Neural progenitor cell (in vitro differentiated cells): ENCODE results near the gene CCNL1. TPM values are rescaled to one million over a fixed set of nuclear protein-coding genes. Genes with fewer than 3 reads are reported as not detected.
A peak's percentile ranks its signal among the peaks of the same experiment; 100 is the strongest.

ENCODE experiments used
- DNase-seq: peaks from one replicate; pipeline ENCODE4 v3.0.0-alpha.2; 2016; ENCODE audit warnings: low spot score
- H2AFZ ChIP-seq: fragments of 200-600 bp; sonication (generic); replicated peaks from 2 replicates; pipeline ENCODE4 v1.6.1; 2016; ENCODE audit warnings: antibody characterized with exemption
- H3F3A ChIP-seq: fragments of 200-600 bp; sonication (generic); 2 replicates; pipeline ENCODE4 v1.6.1; 2016; ENCODE audit warnings: antibody characterized with exemption, low read depth
- H3K27ac ChIP-seq: fragments of 200-600 bp; sonication (generic); 2 replicates; pipeline ENCODE4 v1.5.1; 2016; ENCODE audit warnings: mild to moderate bottlenecking
- H3K27me3 ChIP-seq: fragments of 200-600 bp; sonication (generic); 2 replicates; pipeline ENCODE4 v1.6.1; 2016; ENCODE audit warnings: mild to moderate bottlenecking, moderate library complexity
- H3K36me3 ChIP-seq: fragments of 200-600 bp; sonication (generic); 2 replicates; pipeline ENCODE4 v1.5.1; 2016
- H3K4me1 ChIP-seq: fragments of 200-600 bp; sonication (generic); 2 replicates; pipeline ENCODE4 v1.6.1; 2016; ENCODE audit warnings: mixed run types
- H3K4me2 ChIP-seq: fragments of 200-600 bp; sonication (generic); 2 replicates; pipeline ENCODE4 v1.6.1; 2016
- H3K4me3 ChIP-seq: fragments of 200-600 bp; sonication (generic); 2 replicates; pipeline ENCODE4 v1.5.1; 2016
- H3K79me2 ChIP-seq: fragments of 200-600 bp; sonication (generic); 2 replicates; pipeline ENCODE4 v1.6.1; 2016; ENCODE audit warnings: low read depth
- H3K9ac ChIP-seq: fragments of 200-600 bp; sonication (generic); 2 replicates; pipeline ENCODE4 v1.6.1; 2016
- H3K9me3 ChIP-seq: fragments of 200-600 bp; sonication (generic); 2 replicates; pipeline ENCODE4 v1.5.1; 2016; ENCODE audit warnings: low read depth
- H4K20me1 ChIP-seq: fragments of 200-600 bp; sonication (generic); 2 replicates; pipeline ENCODE4 v1.6.1; 2016; ENCODE audit warnings: low read depth
- H3K27ac Mint-ChIP-seq: 3 replicates; pipeline ENCODE4 v1.8.0; 2021; ENCODE audit warnings: mixed read lengths
- H3K27me3 Mint-ChIP-seq: 2 replicates; pipeline ENCODE4 v1.8.0; 2022; ENCODE audit warnings: low read depth, mild to moderate bottlenecking, inconsistent platforms, moderate library complexity, mixed read lengths; ENCODE audit not compliant: insufficient read depth
- H3K36me3 Mint-ChIP-seq: 3 replicates; pipeline ENCODE4 v1.8.0; 2021; ENCODE audit warnings: mixed read lengths
- H3K4me1 Mint-ChIP-seq: 3 replicates; pipeline ENCODE4 v1.8.0; 2021; ENCODE audit warnings: mixed read lengths
- H3K4me3 Mint-ChIP-seq: 3 replicates; pipeline ENCODE4 v1.8.0; 2021; ENCODE audit warnings: mild to moderate bottlenecking, moderate library complexity, mixed read lengths
- H3K9me3 Mint-ChIP-seq: 3 replicates; pipeline ENCODE4 v1.8.0; 2020; ENCODE audit warnings: mixed read lengths
- EZH2 ChIP-seq: fragments of 200-600 bp; sonication (generic); IDR thresholded peaks from 2 replicates; pipeline ENCODE4 v1.6.1; 2017; ENCODE audit warnings: antibody characterized with exemption, mild to moderate bottlenecking, moderate library complexity
- EZH2phosphoT487 ChIP-seq: fragments of 200-600 bp; sonication (generic); IDR thresholded peaks from 2 replicates; pipeline ENCODE4 v1.6.1; 2017; ENCODE audit warnings: antibody characterized with exemption
- total RNA-seq: library from RNA; depleted of rRNA; stranded (reverse); fragments of >200 nt; gene quantifications from 2 replicates; pipeline ENCODE4 v1.2.3, GENCODE V29; 2015; ENCODE audit warnings: low replicate concordance
- TF ChIP-seq, protein P1 (sequence below): fragments of 200-600 bp; sonication (generic); IDR thresholded peaks from 2 replicates; pipeline ENCODE4 v1.5.1; 2017; ENCODE audit warnings: antibody characterized with exemption, mild to moderate bottlenecking

Gene CCNL1
- total RNA-seq = 154 and 214 TPM in 2 replicates

DNA sequence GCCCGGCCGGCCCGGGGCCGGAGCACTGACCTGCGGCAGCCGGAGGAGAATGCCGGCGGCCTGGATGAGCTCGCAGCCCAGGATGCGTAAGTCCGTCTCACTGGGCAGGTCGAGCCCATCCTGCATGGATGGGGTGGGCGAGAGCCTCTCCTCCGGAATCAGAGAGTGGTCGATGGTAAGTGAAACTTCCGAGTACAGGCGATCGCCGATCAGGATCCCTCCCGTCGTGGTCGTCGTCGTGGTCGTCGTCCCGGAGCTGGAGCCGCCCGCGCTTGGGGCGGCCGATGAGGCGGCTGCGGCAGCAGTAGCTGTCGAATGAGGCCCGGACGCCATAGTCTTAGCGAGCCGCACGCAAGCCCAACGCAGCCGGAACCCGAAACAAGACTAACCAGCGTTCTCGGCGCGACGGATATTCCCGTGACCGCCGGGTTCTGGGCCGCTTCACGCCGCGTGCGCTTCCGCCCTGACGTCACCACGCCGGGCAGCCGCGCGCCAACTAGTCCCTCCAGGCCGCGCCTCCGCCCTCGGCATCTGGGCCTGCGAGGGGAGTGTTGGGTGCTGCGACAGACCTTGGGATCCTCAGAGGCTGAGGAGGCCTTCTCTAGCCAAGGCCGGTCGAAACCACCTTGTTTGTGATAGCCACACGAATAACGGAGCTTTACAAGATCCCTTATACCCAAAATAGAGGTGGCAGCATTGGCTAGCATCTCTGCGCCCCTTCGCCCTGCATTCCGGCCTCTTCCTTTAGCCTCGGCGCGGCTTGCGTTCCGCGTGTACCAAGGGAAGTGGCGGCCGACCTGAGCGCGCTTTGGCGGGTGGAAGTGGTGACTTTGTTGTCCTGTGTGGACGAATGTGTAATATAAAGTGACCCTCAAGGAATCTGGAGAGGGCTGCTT is at the start of gene CCNL1:
Gene CCNL1 (minus strand): TSS at position 386 of the 896 bp plus-strand sequence. CDS start 53 bp downstream, at position 333.
- Mint-ChIP-seq H3K27ac (peak within 1 kb of the TSS; percentile 99), H3K27me3 (peaks cover 6% of the 10 kb centered on the region), H3K4me1 (peaks cover 46% of the 10 kb centered on the region), H3K9me3 (no peaks in the 10 kb centered on the region), H3K4me3 (peak within 1 kb of the TSS; percentile 98), H3K36me3 (peaks cover 31% of the 10 kb centered on the region)
- peaks cover 39% of the 10 kb centered on the region for H3K36me3 ChIP-seq
- H2AFZ ChIP-seq = peak within 1 kb of the TSS; percentile 61
- H3K79me2 ChIP-seq = peaks cover 61% of the 10 kb centered on the region
- H3K9me3 ChIP-seq = no peaks in the 10 kb centered on the region
- DNase-seq = peak; percentile 96
- H3K9ac ChIP-seq = peak within 1 kb of the TSS; percentile 99
- peak within 1 kb of the TSS; percentile 92 for H3K4me2 ChIP-seq
- H3F3A ChIP-seq = peaks cover 14% of the 10 kb centered on the region
- peaks cover 42% of the 10 kb centered on the region for H3K4me1 ChIP-seq
- TF ChIP-seq EZH2 = no peak
- TF ChIP-seq EZH2phosphoT487 = no peak
- TF ChIP-seq, protein P1, sequence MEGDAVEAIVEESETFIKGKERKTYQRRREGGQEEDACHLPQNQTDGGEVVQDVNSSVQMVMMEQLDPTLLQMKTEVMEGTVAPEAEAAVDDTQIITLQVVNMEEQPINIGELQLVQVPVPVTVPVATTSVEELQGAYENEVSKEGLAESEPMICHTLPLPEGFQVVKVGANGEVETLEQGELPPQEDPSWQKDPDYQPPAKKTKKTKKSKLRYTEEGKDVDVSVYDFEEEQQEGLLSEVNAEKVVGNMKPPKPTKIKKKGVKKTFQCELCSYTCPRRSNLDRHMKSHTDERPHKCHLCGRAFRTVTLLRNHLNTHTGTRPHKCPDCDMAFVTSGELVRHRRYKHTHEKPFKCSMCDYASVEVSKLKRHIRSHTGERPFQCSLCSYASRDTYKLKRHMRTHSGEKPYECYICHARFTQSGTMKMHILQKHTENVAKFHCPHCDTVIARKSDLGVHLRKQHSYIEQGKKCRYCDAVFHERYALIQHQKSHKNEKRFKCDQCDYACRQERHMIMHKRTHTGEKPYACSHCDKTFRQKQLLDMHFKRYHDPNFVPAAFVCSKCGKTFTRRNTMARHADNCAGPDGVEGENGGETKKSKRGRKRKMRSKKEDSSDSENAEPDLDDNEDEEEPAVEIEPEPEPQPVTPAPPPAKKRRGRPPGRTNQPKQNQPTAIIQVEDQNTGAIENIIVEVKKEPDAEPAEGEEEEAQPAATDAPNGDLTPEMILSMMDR = no peak
- H3K4me3 ChIP-seq = peak within 1 kb of the TSS; percentile 98
- H3K27me3 ChIP-seq = no peaks in the 10 kb centered on the region
- H4K20me1 ChIP-seq = peaks cover 43% of the 10 kb centered on the region
- peak within 1 kb of the TSS; percentile 98 for H3K27ac ChIP-seq

DNA sequence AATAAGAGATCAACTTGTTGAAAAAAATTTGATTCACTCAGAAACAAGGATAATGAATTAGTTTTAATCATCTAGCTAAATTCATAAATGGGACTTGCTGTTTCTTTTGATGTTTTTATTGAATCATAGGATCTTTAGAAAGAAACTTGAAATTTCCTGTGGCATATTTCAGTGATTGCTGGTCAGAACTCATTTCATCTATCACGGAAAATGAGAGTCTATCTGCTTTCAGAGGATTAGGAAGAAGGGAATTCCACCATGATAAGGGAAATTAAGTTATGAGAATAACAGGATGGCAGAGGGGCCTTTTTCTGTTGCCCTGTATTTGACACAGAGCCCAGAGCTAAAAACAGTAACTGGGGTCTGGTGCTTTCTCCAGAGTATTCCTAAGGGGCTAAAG is 44.9 kb upstream of the CCNL1 start:
- no peak overlapping the region for H3K4me3 Mint-ChIP-seq
- Histone ChIP-seq H3K9me3 (no peaks in the 10 kb centered on the region), H3K36me3 (no peaks in the 10 kb centered on the region), H3K27ac (no peak overlapping the region), H2AFZ (no peak overlapping the region), H3K9ac (no peak overlapping the region), H3K27me3 (no peaks in the 10 kb centered on the region), H4K20me1 (no peaks in the 10 kb centered on the region), H3K79me2 (no peaks in the 10 kb centered on the region), H3F3A (peaks cover 7% of the 10 kb centered on the region), H3K4me1 (no peaks in the 10 kb centered on the region), H3K4me3 (no peak overlapping the region), H3K4me2 (no peak overlapping the region)
- TF ChIP-seq, protein P1 = no peak
- TF ChIP-seq EZH2phosphoT487 = no peak
- no peak for TF ChIP-seq EZH2
- H3K4me1 Mint-ChIP-seq = peaks cover 9% of the 10 kb centered on the region
- peaks cover 7% of the 10 kb centered on the region for H3K9me3 Mint-ChIP-seq
- no peak for DNase-seq
- peaks cover 2% of the 10 kb centered on the region for H3K36me3 Mint-ChIP-seq
- H3K27ac Mint-ChIP-seq = no peak overlapping the region
- H3K27me3 Mint-ChIP-seq = peaks cover 2% of the 10 kb centered on the region

DNA sequence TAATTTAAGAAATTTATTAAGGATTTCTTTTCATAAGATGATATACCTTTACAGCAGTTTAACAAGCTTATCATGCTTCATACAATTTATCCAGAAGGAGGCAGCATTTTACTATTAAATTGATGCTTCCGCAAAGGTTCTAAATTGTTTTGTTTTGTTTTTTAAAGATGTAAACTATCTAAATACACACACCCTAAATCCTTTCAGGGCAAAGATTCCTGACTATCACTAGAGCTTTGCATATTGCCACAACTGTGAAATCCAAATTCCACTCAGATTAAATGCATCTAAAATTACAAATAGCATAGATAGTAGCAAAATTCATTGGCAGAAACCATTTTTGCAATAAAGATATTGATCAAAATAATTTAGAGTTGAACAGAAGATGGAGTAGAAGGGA is 44.5 kb upstream of the CCNL1 start:
- TF ChIP-seq, protein P1 = peak; percentile 61
- TF ChIP-seq EZH2phosphoT487 = no peak
- Histone ChIP-seq H2AFZ (no peak overlapping the region), H3K27ac (no peak overlapping the region), H3K4me3 (no peak overlapping the region), H3K9ac (no peak overlapping the region), H3F3A (peaks cover 4% of the 10 kb centered on the region), H3K36me3 (no peaks in the 10 kb centered on the region), H3K27me3 (no peaks in the 10 kb centered on the region), H3K9me3 (no peaks in the 10 kb centered on the region), H3K4me1 (no peaks in the 10 kb centered on the region), H3K4me2 (no peak overlapping the region), H3K79me2 (no peaks in the 10 kb centered on the region), H4K20me1 (no peaks in the 10 kb centered on the region)
- peaks cover 9% of the 10 kb centered on the region for H3K4me1 Mint-ChIP-seq
- H3K27me3 Mint-ChIP-seq = peaks cover 2% of the 10 kb centered on the region
- peak; percentile 38 for DNase-seq
- H3K27ac Mint-ChIP-seq = no peak overlapping the region
- H3K36me3 Mint-ChIP-seq = peaks cover 2% of the 10 kb centered on the region
- no peak overlapping the region for H3K4me3 Mint-ChIP-seq
- peaks cover 7% of the 10 kb centered on the region for H3K9me3 Mint-ChIP-seq
